Ishikawa (cell line): ENCODE measurements around the gene CARNS1.
A peak's percentile ranks its signal among the peaks of the same experiment; 100 is the strongest.

Experiments used
- CEBPB ChIP-seq: IDR thresholded peaks from 2 replicates; pipeline ENCODE4 v1.6.1; 2012
- CREB1 ChIP-seq: IDR thresholded peaks from 2 replicates; pipeline ENCODE4 v1.6.1; 2012; ENCODE audit warnings: low read depth
- EGR1 ChIP-seq: IDR thresholded peaks from 2 replicates; pipeline ENCODE4 v1.6.1; 2012
- EP300 ChIP-seq: IDR thresholded peaks from 2 replicates; pipeline ENCODE4 v1.6.1; 2012; ENCODE audit warnings: borderline replicate concordance
- FOXM1 ChIP-seq: IDR thresholded peaks from 2 replicates; pipeline ENCODE4 v1.6.1; 2012; ENCODE audit warnings: low read depth, borderline replicate concordance
- MAX ChIP-seq: IDR thresholded peaks from 2 replicates; pipeline ENCODE4 v1.6.1; 2012
- NFIC ChIP-seq: IDR thresholded peaks from 2 replicates; pipeline ENCODE4 v1.6.1; 2012
- RAD21 ChIP-seq: IDR thresholded peaks from 2 replicates; pipeline ENCODE4 v1.6.1; 2012; ENCODE audit warnings: low read depth
- REST ChIP-seq: IDR thresholded peaks from 2 replicates; pipeline ENCODE4 v1.6.1; 2012; ENCODE audit warnings: low read depth, mild to moderate bottlenecking
- TAF1 ChIP-seq: IDR thresholded peaks from 2 replicates; pipeline ENCODE4 v1.6.1; 2012; ENCODE audit warnings: low read depth, mild to moderate bottlenecking
- TCF12 ChIP-seq: IDR thresholded peaks from 2 replicates; pipeline ENCODE4 v1.6.1; 2012; ENCODE audit warnings: low read depth
- TEAD4 ChIP-seq: IDR thresholded peaks from 2 replicates; pipeline ENCODE4 v1.6.1; 2012
- USF1 ChIP-seq: IDR thresholded peaks from 2 replicates; pipeline ENCODE4 v1.6.1; 2012
- YY1 ChIP-seq: IDR thresholded peaks from 2 replicates; pipeline ENCODE4 v1.6.1; 2012; ENCODE audit warnings: low read depth
- ZBTB7A ChIP-seq: IDR thresholded peaks from 2 replicates; pipeline ENCODE4 v1.6.1; 2012; ENCODE audit warnings: low read depth

Gene CARNS1

GRCh38 chr11:67379061-67380058 is 36.1 kb upstream of the CARNS1 start:
- TF ChIP-seq EP300 (no peak), NFIC (no peak), TAF1 (no peak), MAX (no peak), FOXM1 (no peak), USF1 (no peak), RAD21 (no peak), CEBPB (no peak), ZBTB7A (no peak), CREB1 (no peak), EGR1 (no peak), REST (no peak), TCF12 (no peak), YY1 (no peak), TEAD4 (no peak)

- TF ChIP-seq EGR1, result no peak
- TF ChIP-seq ZBTB7A, result no peak
- TF ChIP-seq REST, result no peak
- TF ChIP-seq USF1, result no peak
- TF ChIP-seq TAF1, result no peak
- no peak for TF ChIP-seq CREB1
- no peak for TF ChIP-seq EP300
- TF ChIP-seq RAD21, result no peak
- TF ChIP-seq TCF12, result no peak
- TF ChIP-seq TEAD4, result no peak
- no peak for TF ChIP-seq YY1
- TF ChIP-seq FOXM1, result no peak
- no peak for TF ChIP-seq NFIC
- TF ChIP-seq CEBPB, result no peak
- TF ChIP-seq MAX, result no peak
These were observed 34.1 kb upstream of the CARNS1 start for GRCh38 chr11:67381244-67381972.

- no peak for TF ChIP-seq MAX
- peak; percentile 100 for TF ChIP-seq RAD21
These were observed 33.0 kb upstream of the CARNS1 start for GRCh38 chr11:67382276-67383136.

GRCh38 chr11:67384851-67385366 is 30.6 kb upstream of the CARNS1 start:
- TF ChIP-seq NFIC (peak; percentile 44), EP300 (no peak), YY1 (no peak), ZBTB7A (no peak), MAX (no peak)
